NOMO-1 (cell line): ENCODE results near the gene HOXB3.
A peak's percentile ranks its signal among the peaks of the same experiment; 100 is the strongest.
"Not testable (repeated sequence)": the region's sequence is repeated elsewhere in the genome, so short reads cannot be mapped to it uniquely, and the experiment has no call there.

Source experiments
- DNase-seq, 2 experiments: peaks; one replicate each; lab custom pipeline; 2025; ENCODE audit not compliant: unreplicated experiment in 2 of 2; lab: John Stamatoyannopoulos, UW

Gene HOXB3

GRCh38 chr17:48510381-48510760 lies 79.7 kb downstream of the HOXB3 start:
- DNase-seq = no peak

GRCh38 chr17:48509708-48510107 lies 80.3 kb downstream of the HOXB3 start:
- DNase-seq = not testable (repeated sequence)

GRCh38 chr17:48506246-48506645 lies 83.8 kb downstream of the HOXB3 start:
- no peak for DNase-seq

GRCh38 chr17:48505788-48506187 lies 84.3 kb downstream of the HOXB3 start:
- DNase-seq = peak; percentile 49 to 88

GRCh38 chr17:48504953-48505352 lies 85.1 kb downstream of the HOXB3 start:
- DNase-seq = no peak

GRCh38 chr17:48503747-48504146 lies 86.3 kb downstream of the HOXB3 start:
- DNase-seq = no peak

- DNase-seq = no peak
Observed at GRCh38 chr17:48502901-48503300, 87.1 kb downstream of the HOXB3 start.

GRCh38 chr17:48502312-48502711 lies 87.7 kb downstream of the HOXB3 start:
- no peak for DNase-seq

- DNase-seq = no peak
Observed at GRCh38 chr17:48500435-48501426, 89.3 kb downstream of the HOXB3 start.

- DNase-seq = no peak
Observed at GRCh38 chr17:48499735-48500434, 90.2 kb downstream of the HOXB3 start.

- DNase-seq = no peak
Observed at GRCh38 chr17:48499248-48499647, 90.8 kb downstream of the HOXB3 start.
